OCI-LY7 (cell line): ENCODE measurements around the gene KCNIP4. TPM values are rescaled to one million over a fixed set of nuclear protein-coding genes. Genes with fewer than 3 reads are reported as not detected.
"Not testable (repeated sequence)": the region's sequence is repeated elsewhere in the genome, so short reads cannot be mapped to it uniquely, and the experiment has no call there.

Source experiments
- BruUV-seq: library from RNA; stranded (reverse); fragments of 400-500 nt; replicated peaks from 2 replicates; lab custom pipeline; 2021; lab: Mats Ljungman, UMichigan
- CTCF ChIA-PET: fragments of 300-600 bp; sonication (Branson Sonifier 250); formaldehyde crosslinking; loops from one replicate; lab custom pipeline; 2022; ENCODE audit warnings: antibody characterized with exemption; ENCODE audit not compliant: unreplicated experiment; lab: Charles Lee
- POLR2A ChIA-PET: fragments of 300-600 bp; sonication (Branson Sonifier 250); formaldehyde crosslinking; loops from one replicate; lab custom pipeline; 2022; ENCODE audit warnings: antibody characterized with exemption; lab: Charles Lee
- DNase-seq: peaks from one replicate; pipeline ENCODE4 v3.0.0-alpha.2; 2015; ENCODE audit warnings: low spot score
- H2AFZ ChIP-seq: fragments of 200-600 bp; sonication (generic), shearing (Covaris generic); 2 replicates; pipeline ENCODE4 v1.6.1; 2014; ENCODE audit warnings: mild to moderate bottlenecking, antibody characterized with exemption, low read length, moderate library complexity
- H3K27ac ChIP-seq: fragments of 200-600 bp; sonication (generic); 2 replicates; pipeline ENCODE4 v1.5.1; 2014; ENCODE audit warnings: mixed run types, low read depth, mild to moderate bottlenecking, moderate library complexity, low read length, inconsistent platforms; ENCODE audit not compliant: poor library complexity, severe bottlenecking
- H3K36me3 ChIP-seq: fragments of 200-600 bp; sonication (generic); 2 replicates; pipeline ENCODE4 v1.6.1; 2014; ENCODE audit warnings: mild to moderate bottlenecking, antibody characterized with exemption, low read length, moderate library complexity, mixed read lengths; ENCODE audit not compliant: insufficient read depth
- H3K4me1 ChIP-seq: fragments of 200-600 bp; sonication (generic); 2 replicates; pipeline ENCODE4 v1.5.1; 2014; ENCODE audit warnings: mild to moderate bottlenecking, low read length; ENCODE audit not compliant: insufficient read depth, poor library complexity, severe bottlenecking
- H3K4me2 ChIP-seq: fragments of 200-600 bp; sonication (generic); 2 replicates; pipeline ENCODE4 v1.6.1; 2014; ENCODE audit warnings: mild to moderate bottlenecking, low read length
- H3K4me3 ChIP-seq: fragments of 200-600 bp; sonication (generic); 2 replicates; pipeline ENCODE4 v1.5.1; 2014; ENCODE audit warnings: mild to moderate bottlenecking, low read depth, low read length; ENCODE audit not compliant: poor library complexity, severe bottlenecking
- H3K79me2 ChIP-seq: fragments of 200-600 bp; sonication (generic); 2 replicates; pipeline ENCODE4 v1.6.1; 2016; ENCODE audit warnings: low read depth, mild to moderate bottlenecking, low read length, moderate library complexity, mixed read lengths; ENCODE audit not compliant: insufficient read depth
- H3K9me2 ChIP-seq: fragments of 200-600 bp; sonication (generic); 2 replicates; pipeline ENCODE4 v1.6.1; 2016; ENCODE audit warnings: mild to moderate bottlenecking, low read length, mixed read lengths; ENCODE audit not compliant: insufficient read depth
- H3K9me3 ChIP-seq: fragments of 200-600 bp; sonication (generic); 2 replicates; pipeline ENCODE4 v1.6.1; 2014; ENCODE audit warnings: mild to moderate bottlenecking, mixed run types, low read length, mixed read lengths
- H4K20me1 ChIP-seq: fragments of 200-600 bp; sonication (generic); 2 replicates; pipeline ENCODE4 v1.6.1; 2014; ENCODE audit warnings: mild to moderate bottlenecking, antibody characterized with exemption, low read length, moderate library complexity, mixed read lengths; ENCODE audit not compliant: insufficient read depth
- CTCF ChIP-seq: fragments of 200-600 bp; sonication (generic); conservative IDR thresholded peaks from 2 replicates; pipeline ENCODE4 v1.5.1; 2014; ENCODE audit warnings: mild to moderate bottlenecking, antibody characterized with exemption, low read length, moderate library complexity, mixed read lengths
- EZH2phosphoT487 ChIP-seq: fragments of 200-600 bp; sonication (generic); IDR thresholded peaks from 2 replicates; pipeline ENCODE4 v1.6.1; 2018; ENCODE audit warnings: low read depth, borderline replicate concordance, mild to moderate bottlenecking, mixed run types, antibody characterized with exemption, low read length, moderate library complexity, mixed read lengths
- intact Hi-C: fragments of 100-400 bp; cut with micrococcal nuclease; formaldehyde crosslinking; loops from one replicate; pipeline ENCODE4 v1.10.0; 2022; ENCODE audit not compliant: unreplicated experiment
- total RNA-seq, 2 experiments: library from RNA; depleted of rRNA in 1 of 2; stranded (reverse); fragments of >200 nt in 1 of 2; shearing (Covaris generic) in 1 of 2; gene quantifications; 2 replicates each; pipeline ENCODE4 v1.2.3, GENCODE V29; 2014 to 2022

Gene KCNIP4
- total RNA-seq, 2 experiments from 2014 or later, result not detected

DNA sequence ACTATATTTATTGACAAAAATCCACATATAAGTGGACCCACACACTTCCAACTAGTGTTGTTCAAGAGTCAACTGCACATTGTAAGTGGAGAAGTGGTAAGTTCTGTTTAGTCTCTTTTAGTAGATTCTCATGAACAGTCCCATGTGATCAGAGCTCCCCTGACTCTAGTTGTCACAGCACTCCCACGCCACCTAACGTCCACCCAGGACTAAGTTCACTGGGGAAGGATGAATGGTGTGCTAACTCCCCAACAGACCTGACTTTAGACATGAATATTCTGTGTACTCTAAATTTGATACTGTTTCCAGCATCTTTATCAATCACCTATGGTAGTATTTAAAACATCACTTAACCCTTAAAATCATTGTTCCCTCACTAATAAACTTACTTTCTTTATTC, 1188.5 kb downstream of the KCNIP4 start:
- H3K4me1 ChIP-seq, result no peaks in the 10 kb centered on the region
- ChIA-PET CTCF (no interaction called here), POLR2A (no interaction called here)
- no peak overlapping the region for H3K27ac ChIP-seq
- DNase-seq, result peak; percentile 4
- intact Hi-C loops, result no loop called here
- H3K4me2 ChIP-seq, result no peak overlapping the region
- H2AFZ ChIP-seq, result no peak overlapping the region
- BruUV-seq, result no TSS peak
- TF ChIP-seq EZH2phosphoT487 (no peak), CTCF (peak; percentile 46)
- no peak overlapping the region for H3K4me3 ChIP-seq
- H3K36me3 ChIP-seq, result no peaks in the 10 kb centered on the region
- no peaks in the 10 kb centered on the region for H3K79me2 ChIP-seq
- no peaks in the 10 kb centered on the region for H3K9me2 ChIP-seq
- H4K20me1 ChIP-seq, result no peaks in the 10 kb centered on the region
- no peaks in the 10 kb centered on the region for H3K9me3 ChIP-seq

GRCh38 chr4:20754036-20754435, 1194.5 kb downstream of the KCNIP4 start:
- no peaks in the 10 kb centered on the region for H3K4me1 ChIP-seq
- peaks cover 9% of the 10 kb centered on the region; the same call in 1 of the 2 replicates for H3K36me3 ChIP-seq
- no peak overlapping the region for H2AFZ ChIP-seq
- H4K20me1 ChIP-seq, result no peaks in the 10 kb centered on the region
- CTCF ChIA-PET, result no interaction called here
- H3K4me3 ChIP-seq, result no peak overlapping the region
- no peaks in the 10 kb centered on the region for H3K9me3 ChIP-seq
- 0 out of 2 replicates have a peak, but pooled peaks cover 3% of the 10 kb centered on the region for H3K9me2 ChIP-seq
- no peak overlapping the region for H3K4me2 ChIP-seq
- POLR2A ChIA-PET, result interaction anchor here (0.7 kb wide), 1 partner anchor 13 kb away, joined by 4 read pairs; no protein-coding TSS in a partner anchor
- no TSS peak for BruUV-seq
- H3K27ac ChIP-seq, result no peak overlapping the region
- no peak for TF ChIP-seq EZH2phosphoT487
- no peak for DNase-seq
- no peaks in the 10 kb centered on the region for H3K79me2 ChIP-seq
- intact Hi-C loops, result no loop called here

DNA sequence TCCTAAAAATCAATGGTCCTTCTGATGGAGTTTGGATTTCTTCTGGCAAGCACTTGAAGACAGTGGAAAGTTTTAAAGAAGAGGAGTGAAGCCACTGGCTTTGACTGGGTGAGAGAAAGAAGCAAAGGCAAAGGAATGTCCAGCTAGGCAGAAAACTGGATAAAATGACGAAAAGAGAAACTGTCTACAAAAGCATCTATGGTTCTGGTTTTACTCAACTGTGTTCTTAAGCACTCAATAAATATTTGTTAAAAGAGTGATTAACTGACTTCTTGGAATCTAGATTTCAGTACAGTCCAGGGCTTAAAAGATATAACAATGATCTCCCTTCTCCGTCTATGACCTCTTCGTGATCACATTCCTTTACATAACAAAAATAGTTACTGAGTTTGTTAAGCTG, 1195.9 kb downstream of the KCNIP4 start:
- Histone ChIP-seq H3K36me3 (peaks cover 9% of the 10 kb centered on the region; the same call in 1 of the 2 replicates), H3K79me2 (no peaks in the 10 kb centered on the region), H3K9me3 (no peaks in the 10 kb centered on the region), H3K27ac (no peak overlapping the region), H3K4me2 (no peak overlapping the region), H3K9me2 (0 out of 2 replicates have a peak, but pooled peaks cover 3% of the 10 kb centered on the region), H4K20me1 (no peaks in the 10 kb centered on the region), H3K4me1 (no peaks in the 10 kb centered on the region), H3K4me3 (no peak overlapping the region), H2AFZ (no peak overlapping the region)
- TF ChIP-seq EZH2phosphoT487 (no peak), CTCF (no peak)
- intact Hi-C loops, result no loop called here
- POLR2A ChIA-PET, result interaction anchor here (0.8 kb wide), 1 partner anchor 526 kb away, joined by 3 read pairs; no protein-coding TSS in a partner anchor
- BruUV-seq, result no TSS peak
- CTCF ChIA-PET, result no interaction called here
- no peak for DNase-seq

DNA sequence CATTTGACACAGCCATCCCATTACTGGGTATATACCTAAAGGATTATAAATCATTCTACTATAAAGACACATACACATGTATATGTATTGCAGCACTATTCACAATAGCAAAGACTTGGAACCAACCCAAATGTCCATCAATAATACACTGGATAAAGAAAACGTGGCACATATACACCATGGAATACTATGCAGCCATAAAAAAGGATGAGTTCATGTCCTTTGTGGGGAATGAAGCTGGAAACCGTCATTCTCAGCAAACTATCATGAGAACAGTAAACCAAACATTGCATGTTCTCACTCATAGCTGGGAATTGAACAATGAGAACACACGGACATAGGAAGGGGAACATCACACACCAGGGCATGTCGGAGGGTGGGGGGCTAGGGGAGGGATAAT, 1202.6 kb downstream of the KCNIP4 start:
- H3K9me2 ChIP-seq, H4K20me1 ChIP-seq, POLR2A ChIA-PET, H3K4me2 ChIP-seq, H2AFZ ChIP-seq, H3K79me2 ChIP-seq, H3K4me3 ChIP-seq, DNase-seq, H3K4me1 ChIP-seq, intact Hi-C loops, H3K9me3 ChIP-seq, H3K27ac ChIP-seq, CTCF ChIA-PET, H3K36me3 ChIP-seq, BruUV-seq: not testable (repeated sequence)
